ENCODE measurements around the gene ADAMTSL4.

DNA sequence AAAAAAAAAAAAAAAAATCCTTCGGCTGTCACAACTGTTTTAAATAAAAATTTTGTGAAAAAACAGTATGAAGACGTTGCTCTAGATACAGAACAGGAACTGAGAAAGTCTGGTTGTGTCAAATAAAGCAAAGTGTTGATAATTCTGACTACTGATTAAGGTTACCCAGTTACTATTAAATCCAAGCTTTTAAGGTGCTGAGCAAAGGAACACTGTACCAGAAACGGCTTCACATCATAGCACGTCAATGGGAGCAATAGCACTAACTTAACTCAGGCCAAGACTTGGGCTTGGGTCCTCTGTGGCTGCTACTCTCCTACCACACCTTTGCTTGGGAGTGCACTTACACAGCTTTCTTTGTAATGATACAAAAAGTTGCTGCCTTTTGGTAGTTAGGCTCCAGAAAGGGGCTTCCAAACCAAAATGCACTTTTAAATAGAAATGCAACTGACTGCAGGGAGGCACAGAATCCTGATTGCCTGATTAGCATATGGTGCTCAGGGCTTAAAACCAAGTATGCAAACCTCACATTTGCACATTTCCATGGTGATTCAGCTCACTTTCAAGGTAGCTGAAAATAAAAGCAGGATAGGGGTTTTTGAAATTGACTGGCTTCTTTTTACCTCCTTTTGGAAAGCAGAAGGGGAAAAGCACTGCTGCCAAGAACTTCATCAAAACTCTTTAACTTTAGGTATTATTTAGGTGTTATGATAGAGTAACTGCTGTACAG lies 23.9 kb downstream of the ADAMTSL4 start:
- TF ChIP-seq, protein P1, sequence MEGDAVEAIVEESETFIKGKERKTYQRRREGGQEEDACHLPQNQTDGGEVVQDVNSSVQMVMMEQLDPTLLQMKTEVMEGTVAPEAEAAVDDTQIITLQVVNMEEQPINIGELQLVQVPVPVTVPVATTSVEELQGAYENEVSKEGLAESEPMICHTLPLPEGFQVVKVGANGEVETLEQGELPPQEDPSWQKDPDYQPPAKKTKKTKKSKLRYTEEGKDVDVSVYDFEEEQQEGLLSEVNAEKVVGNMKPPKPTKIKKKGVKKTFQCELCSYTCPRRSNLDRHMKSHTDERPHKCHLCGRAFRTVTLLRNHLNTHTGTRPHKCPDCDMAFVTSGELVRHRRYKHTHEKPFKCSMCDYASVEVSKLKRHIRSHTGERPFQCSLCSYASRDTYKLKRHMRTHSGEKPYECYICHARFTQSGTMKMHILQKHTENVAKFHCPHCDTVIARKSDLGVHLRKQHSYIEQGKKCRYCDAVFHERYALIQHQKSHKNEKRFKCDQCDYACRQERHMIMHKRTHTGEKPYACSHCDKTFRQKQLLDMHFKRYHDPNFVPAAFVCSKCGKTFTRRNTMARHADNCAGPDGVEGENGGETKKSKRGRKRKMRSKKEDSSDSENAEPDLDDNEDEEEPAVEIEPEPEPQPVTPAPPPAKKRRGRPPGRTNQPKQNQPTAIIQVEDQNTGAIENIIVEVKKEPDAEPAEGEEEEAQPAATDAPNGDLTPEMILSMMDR (IDR thresholded peaks at IDR 0.05) = no peak
- peak; percentile 68 for TF ChIP-seq POLR2A (IDR thresholded peaks at IDR 0.05)
